ACHN (cell line): Measurements from ENCODE around the gene ROGDI.

Source experiments
- DNase-seq: peaks from one replicate; pipeline ENCODE4 v3.0.0-alpha.2; 2015
- in situ Hi-C: cut with HindIII; loops from 2 replicates; pipeline ENCODE4 v1.10.0; 2017; ENCODE audit warnings: low sequenced_read_pairs, low pct_ligation_motif_present, low pct_unique_long_range_greater_than_20kb

The ROGDI gene

DNA sequence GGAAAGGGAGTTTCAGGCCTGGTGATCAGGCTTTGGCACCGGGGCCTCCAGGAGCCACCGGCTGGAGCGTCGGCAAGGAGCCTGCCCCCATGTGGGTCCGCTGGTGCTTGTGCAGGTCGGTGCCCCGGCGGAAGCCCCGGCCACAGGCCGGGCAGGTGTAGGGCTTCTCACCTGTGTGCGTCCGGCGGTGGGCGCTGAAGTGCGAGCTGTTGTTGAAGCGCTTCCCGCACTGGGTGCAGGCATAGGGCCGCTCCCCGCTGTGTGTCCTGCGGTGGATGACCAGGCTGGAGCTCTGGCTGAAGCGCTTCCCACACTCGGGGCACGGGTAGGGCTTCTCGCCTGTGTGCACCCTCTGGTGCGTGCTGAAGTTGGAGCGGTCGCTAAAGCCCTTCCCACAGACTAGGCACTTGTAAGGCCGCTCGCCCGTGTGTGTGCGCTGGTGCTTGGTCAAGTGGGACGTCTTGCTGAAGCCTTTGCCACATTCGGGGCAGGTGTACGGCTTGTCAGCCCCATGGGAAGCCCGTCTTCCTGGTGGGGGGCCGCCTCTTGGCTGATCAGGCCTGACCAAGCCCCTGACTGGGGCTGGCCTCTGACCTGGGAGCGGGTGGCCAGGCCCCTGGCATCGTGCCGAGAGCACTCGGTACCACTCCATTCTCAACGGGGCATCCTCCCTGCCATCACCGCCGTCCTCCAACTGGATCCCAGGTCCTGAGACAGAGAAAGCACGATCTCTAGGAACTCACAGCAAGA, 49.9 kb downstream of the ROGDI start:
- in situ Hi-C loops = no loop called here
- DNase-seq = no peak

DNA sequence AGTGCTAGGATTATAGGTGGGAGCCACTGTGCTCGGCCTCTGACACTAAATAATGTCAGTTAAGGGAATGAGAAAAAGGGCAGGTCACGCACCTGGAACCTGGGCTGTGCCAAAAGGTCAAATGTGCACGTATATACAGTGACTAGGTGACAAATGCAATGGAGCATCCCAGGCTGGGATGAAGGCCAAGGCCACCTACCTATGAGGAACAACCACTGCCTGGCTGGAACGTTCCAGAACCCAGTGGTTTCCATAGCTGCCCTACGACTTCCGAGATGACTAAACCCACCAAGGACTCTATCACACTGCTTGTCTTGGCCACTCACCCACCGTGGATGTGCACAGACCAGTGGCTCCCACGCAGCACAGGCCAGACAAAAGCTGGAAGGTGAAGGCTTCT, 51.5 kb downstream of the ROGDI start:
- in situ Hi-C loops = no loop called here
- no peak for DNase-seq

DNA sequence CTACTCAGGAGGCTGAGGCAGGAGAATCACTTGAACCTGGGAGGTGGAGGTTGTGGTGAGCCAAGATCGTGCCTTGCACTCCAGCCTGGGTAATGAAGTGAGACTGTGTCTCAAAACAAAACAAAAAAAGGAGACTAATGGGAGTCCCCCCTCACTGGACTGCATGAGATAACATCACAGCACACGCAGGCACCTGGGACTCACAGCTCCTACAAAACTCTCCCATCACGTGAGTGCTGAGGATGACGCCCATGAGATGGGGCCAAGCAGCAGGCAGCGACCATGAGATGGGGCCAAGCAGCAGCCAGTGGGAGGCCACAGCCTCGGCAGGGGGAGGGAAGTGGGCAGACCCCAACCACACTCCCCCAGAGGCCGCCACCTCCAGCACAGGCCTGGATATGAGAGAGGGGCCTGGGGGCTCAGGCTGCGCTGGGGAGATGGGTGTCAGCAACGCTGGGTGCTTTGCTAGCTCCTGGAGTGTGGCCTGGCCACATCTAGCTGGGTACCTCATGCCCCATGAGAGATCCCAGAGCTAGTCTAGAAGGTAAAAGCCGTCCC, 52.7 kb downstream of the ROGDI start:
- no peak for DNase-seq
- in situ Hi-C loops = no loop called here

GRCh38 chr16:4748682-4749411, 53.6 kb downstream of the ROGDI start:
- DNase-seq = no peak
- in situ Hi-C loops = no loop called here

DNA sequence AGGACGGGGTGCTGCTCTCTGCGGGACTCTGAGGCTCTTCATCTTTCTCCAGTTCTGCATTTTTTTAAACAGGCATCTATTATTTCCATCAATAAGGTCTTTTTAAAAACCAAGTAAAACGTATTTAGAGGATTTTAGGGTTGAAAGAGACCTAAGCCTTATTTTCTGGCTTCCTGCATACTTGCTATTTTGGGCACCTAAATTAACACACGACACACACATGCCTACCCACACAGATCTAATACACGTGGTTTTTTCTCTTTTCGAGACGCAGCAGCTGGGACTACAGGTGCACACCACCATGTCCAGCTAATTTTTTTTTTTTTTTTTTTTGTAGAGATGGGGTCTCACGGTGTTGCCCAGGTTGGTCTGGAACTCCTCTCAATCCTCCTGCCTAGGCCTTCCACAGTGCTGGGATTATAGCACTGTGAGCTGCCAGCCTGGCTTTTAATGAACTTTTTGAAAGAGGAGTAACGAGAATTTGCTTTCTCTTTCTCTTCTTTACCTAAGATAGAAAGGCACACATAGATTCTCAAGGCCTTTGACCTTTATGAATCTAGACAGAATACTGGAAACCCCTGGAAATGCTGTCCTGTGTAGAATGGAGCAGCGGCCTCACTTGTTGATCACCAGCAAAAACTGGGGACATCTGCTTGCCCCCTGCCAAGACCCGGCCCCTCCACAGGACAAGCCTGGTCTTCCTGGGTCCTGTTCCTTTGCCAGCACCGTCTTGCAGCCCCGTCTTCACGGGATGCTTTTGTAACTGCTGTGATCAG, 54.3 kb downstream of the ROGDI start:
- no peak for DNase-seq
- in situ Hi-C loops = no loop called here

DNA sequence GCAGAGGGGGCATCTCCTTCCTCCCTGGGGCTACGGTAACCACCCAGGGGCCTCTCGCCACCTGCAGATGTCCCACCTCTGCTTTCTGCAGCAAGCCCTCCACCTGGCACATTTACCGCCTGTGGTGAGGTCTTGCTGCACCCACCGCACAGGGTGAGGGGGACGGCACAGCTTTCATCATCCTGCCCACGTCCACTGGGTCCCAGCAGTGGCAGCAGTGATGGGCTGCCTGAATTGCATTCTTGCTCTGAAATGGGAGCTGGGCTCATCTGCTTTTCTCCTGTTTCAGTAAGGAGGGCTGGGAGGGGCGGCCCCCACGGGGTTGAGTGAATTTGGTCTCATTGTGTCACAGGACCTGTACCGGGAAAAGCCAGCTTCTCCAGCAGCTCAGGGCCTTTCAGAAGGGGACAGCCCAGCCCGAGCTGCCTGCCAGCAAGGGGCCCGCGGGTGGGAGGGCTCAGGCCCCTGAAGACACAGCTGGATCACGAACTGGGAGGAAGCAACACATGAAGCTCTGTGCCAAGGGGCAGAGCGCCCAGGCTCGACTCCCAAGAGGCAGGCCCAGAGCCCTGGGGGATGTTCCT, 55.4 kb downstream of the ROGDI start:
- in situ Hi-C loops = no loop called here
- DNase-seq = no peak
